Activated CD8-positive, alpha-beta memory T cell treated with anti-CD3 and anti-CD28 coated beads for 48 hours (primary cell): ENCODE measurements around the gene MAGIX.

Source experiments
- DNase-seq, 3 experiments: peaks; one replicate each; pipeline ENCODE4 v3.0.0-alpha.2; 2020; ENCODE audit warnings: low read depth in 2 of 3, low spot score in 2 of 3

MAGIX gene

DNA sequence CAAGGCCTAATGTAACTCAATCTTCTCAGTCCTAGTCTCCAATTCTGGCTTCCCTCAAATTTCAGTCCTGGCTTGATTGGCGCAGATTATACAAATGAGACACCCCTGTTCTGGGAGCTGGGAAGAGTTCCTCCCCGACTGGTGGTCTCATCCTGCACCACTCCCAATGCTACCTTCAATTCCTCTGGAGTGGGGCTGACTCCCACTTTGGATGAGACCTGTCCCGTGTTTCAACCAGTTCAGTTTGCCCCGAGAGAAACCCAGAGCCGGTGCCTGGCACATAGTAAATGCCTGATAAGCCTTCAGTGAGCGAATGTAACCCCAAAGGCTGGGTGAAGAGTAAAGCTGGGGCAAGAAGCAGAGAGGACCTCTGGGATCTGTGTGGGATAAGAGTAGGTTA, 41.5 kb downstream of the MAGIX start:
- no peak for DNase-seq

DNA sequence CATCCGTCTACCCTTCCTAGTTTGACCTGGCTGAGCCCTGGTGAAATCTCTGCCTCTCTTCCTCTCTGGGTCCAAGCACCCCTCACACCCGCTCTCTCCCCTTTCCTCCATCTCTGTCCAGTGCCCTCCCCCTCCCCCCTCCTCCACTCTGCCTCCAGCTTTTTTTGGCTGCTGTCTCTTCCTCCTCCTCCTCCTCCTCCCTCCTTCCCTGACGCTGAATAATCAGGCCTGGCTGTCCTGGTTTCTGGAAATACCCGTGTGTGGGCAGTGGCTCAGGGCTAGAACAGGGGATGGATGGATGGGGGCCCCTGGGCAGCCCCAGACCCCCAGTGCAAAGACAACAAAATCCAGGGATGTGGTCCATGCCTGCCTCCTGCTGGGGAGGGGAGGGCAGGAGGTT, 42.2 kb downstream of the MAGIX start:
- DNase-seq: no peak

DNA sequence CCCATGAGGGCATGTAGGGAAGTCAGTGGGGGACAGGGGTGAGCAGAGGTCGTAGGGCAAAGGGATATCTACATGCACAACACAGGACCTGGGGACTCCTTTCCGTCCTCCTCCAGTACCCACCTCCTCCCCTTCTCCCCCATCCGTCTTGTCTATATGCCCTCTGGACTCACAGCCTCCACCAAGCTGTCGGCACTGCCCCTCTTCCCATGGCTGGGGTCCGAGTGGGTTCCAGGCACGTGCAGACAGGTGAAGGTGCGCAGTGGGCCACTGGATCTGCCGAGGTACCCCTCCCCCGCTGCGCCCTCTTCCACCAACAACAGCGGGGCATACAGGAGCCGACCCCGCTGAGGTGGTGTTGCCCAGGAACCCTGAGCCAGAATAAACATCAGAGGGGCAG, 42.9 kb downstream of the MAGIX start:
- DNase-seq: no peak

DNA sequence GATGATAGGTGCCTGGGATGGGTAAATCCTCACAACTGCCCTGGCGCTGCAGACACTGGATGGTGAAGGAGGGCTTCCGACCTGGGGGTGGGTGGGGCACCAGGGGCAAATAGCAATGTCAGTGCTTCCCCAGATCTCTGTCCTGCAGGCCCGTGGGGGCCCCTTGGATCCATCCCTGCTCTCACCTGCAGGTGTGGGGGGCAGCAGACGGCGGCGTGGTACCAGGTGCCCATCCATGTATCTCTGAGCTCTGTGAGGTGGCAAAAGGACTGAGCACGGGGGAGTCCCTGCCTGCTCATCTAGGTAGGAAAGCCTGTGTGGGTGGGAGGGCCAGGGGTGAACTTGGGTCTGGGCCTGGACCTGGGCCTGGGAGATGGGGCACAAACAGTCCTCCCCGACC, 44.0 kb downstream of the MAGIX start:
- DNase-seq: no peak

DNA sequence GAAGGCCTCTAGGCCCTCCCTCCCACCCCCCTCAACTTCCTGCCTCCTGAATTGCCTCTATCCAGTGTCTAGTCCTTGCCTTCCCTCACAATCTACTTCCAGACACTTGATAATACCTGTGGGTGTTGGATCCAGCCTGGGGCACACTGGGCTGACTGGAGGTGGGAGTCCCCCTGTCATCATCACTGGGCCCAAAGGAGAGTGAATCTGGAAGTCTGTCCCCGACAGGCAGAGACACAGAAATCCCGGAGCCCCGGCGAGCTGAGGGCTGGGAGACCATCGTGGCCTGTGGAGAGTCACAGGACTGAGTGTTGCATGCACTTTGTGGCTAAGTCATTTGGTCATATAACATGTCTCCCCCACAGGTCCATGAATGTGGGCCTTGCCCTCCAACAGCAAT, 45.8 kb downstream of the MAGIX start:
- no peak for DNase-seq

DNA sequence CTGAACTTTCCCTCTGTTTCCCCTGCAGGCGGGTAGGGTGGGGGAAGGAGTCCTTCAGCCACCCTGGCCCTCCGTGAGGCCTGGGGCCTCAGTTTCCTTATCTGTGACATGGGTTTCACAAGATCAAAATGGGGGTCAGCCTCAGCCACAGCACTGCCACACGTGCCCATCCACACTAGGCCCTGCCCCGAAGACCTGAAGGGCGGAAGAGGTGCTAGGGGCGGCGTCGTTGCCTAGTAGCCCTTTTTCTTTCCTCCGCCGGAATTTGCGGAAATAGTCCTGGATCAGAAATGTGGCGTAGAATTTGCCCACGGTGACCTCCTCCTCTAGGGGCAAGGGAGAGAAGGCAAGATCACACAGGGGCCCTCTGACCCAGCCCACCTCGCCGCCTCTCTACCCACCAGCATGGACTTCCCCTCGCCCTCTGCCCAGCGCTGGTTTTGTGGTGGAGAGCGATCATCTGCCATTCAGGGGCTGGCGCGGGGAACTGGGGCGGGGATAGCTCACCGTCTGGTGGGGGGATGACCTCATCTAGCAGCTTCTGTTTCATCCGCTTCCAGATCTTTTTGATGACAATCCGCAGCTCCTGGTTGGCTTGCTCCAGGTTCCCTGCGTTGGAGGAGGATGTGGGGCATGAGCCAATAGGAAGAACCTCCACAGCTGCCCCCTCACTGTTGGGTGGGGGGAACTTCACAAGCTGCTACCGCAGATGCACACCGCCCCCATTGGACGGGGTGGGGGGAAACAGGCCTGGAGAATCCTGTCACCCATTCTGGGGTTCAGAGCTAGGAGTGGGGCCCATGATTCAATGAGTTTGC, 47.1 kb downstream of the MAGIX start:
- DNase-seq: no peak

DNA sequence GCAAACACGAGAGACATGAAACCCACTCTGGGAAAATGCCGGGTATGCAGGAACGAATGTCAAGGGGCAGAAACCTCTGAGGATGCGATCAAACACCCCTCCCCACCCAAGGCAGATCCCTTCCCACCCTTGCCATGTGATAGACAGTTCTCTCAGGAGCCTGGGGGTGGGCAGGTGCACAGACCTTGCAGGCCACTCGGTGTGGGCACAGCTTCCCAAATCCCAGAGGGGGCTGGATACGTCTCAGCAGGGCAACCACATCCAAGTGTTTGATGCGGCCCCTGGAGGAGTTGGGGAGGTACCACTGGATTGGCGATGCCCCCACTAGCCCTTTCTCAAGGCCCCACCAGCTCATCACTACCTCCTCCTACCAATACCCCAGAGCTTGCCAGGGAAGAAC, 47.8 kb downstream of the MAGIX start:
- no peak for DNase-seq

DNA sequence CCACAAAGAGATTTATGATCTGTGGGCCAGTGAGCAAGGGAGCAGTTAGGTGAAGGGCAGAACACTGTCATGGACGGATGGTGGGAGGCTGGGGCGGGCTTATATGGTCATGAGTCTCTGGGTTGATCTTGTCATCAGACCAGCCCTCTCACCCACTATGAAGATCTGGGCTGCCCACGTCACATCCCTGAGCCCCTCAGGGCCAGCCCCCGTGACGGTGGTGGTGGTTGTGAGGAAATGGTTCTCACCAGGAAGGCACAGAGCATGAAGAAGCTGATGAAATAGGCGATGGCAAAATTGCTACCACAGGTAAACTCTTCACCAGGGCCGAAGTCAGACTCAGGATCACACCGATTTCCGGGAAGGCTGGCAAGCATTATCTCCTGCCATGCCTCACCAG, 48.5 kb downstream of the MAGIX start:
- DNase-seq: no peak

DNA sequence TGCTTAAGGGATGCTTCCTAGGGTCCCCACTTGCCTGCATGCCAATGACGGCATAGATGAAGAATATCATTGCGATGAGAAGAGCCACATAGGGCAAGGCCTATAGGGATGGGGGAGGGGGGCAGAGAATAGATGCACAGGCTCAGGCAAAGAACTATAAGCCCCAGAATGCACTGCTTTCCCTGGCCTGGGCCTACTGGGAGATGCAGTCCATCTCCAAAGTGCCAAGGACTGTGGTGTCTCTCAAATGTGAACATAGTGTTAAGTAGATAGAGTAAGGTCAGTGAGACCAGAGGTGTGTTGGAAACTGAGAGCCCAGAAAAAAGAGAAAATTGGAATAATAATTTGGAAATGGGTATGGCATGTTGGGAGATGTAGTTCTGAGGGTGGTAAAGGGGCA, 49.7 kb downstream of the MAGIX start:
- DNase-seq: no peak

DNA sequence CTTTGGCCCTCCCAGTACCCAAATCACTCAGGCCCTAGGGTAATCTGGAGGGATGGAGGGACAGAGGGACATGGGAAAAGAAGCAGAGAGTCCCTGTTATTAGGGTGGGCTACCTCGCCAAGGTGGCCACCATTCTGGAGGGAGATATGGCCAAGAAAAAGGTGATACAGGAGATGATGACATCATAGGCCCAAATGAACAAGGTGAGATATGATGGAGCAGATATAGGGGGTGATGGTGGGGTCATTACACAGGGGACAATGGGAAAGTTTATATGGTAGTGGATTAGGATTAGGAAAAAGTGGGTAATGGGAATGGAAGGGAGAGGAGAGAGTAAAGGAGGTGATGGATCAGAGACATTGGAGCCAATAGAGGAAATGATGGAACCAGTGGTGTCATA, 50.3 kb downstream of the MAGIX start:
- no peak for DNase-seq

DNA sequence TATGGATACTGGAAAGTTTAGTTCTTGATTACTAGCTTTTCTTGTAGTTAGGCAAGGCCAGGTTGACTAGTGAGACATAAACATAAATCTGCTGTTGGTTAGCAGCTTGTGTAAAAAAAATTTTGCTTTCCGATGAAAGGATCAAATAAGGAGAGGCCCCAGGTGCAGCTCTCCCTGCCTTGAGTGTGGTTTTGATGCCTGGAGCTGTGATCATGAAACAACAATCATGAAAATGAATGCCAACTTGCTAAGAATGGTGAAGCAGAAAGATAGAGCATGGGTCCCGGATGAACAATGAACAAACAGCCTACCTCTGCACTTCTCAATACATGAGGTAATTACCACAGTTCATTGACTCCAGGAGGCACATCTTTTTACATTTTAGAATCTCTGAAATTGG, 51.9 kb downstream of the MAGIX start:
- DNase-seq: no peak

DNA sequence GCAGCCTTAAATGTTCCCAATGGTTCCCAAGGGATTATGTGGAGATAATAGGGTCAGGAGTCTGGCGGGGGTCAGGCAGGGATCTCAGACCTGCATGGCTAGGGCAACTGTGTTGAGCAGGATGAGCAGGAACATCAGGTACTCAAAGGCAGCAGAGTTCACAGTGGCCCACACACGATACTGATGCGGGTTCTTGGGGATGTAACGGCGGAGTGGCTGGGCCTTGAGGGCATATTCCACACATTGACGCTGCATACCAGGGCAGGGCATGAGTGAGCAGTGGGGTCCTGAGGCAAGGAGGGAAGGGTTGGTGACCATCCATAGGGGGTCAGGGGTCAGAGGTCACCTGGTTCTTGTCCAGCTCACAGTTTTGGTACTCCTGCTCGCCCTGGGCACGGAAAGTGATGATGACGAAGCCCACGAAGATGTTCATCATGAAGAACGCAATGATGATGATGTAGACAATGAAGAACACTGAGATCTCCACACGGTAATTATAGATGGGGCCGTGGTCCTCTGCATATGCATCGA, 52.5 kb downstream of the MAGIX start:
- no peak for DNase-seq
